HG03575 (cell line): ENCODE data around the gene PRPH.
"Not testable (repeated sequence)": the region's sequence is repeated elsewhere in the genome, so short reads cannot be mapped to it uniquely, and the experiment has no call there.

Source experiments
- ATAC-seq: cut with Tn5 transposase; IDR thresholded peaks from one replicate; pipeline ENCODE4 v1.9.1; 2021; ENCODE audit not compliant: unreplicated experiment, insufficient number of reproducible peaks, low FRiP score; ENCODE audit errors: extremely low read depth

PRPH gene

GRCh38 chr12:49328816-49329215 is 33.9 kb downstream of the PRPH start:
- no peak for ATAC-seq

DNA sequence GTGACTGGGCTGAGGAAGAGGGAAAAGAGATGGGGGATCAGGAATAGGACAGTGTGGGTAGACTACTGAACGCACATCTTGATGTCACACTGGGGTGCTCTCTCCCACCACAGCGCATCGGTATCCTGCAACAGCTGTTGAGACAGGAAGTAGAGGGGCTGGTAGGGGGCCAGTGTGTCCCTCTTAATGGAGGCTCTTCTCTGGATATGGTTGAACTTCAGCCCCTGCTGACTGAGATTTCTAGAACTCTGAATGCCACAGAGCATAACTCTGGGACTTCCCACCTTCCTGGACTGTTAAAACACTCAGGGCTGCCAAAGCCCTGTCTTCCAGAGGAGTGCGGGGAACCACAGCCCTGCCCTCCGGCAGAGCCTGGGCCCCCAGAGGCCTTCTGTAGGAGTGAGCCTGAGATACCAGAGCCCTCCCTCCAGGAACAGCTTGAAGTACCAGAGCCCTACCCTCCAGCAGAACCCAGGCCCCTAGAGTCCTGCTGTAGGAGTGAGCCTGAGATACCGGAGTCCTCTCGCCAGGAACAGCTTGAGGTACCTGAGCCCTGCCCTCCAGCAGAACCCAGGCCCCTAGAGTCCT is 35.2 kb downstream of the PRPH start:
- no peak for ATAC-seq

DNA sequence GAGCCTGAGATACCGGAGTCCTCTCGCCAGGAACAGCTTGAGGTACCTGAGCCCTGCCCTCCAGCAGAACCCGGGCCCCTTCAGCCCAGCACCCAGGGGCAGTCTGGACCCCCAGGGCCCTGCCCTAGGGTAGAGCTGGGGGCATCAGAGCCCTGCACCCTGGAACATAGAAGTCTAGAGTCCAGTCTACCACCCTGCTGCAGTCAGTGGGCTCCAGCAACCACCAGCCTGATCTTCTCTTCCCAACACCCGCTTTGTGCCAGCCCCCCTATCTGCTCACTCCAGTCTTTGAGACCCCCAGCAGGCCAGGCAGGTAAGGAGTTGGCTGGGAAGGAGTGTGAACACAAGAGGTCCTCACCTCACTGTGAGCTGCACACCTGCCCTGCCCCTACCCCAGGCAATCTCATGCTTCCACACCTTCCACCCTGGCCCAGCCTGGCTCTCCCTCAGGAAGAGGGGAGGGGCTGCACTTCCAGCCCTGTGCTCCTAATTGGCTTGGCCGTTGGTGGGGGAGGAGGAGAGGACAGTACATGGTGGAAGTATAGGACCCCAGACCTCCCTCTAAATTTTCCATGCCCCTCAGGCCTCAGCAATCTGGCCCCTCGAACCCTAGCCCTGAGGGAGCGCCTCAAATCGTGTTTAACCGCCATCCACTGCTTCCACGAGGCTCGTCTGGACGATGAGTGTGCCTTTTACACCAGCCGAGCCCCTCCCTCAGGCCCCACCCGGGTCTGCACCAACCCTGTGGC is 35.9 kb downstream of the PRPH start:
- no peak for ATAC-seq

GRCh38 chr12:49331380-49332222 is 36.7 kb downstream of the PRPH start:
- no peak for ATAC-seq

- no peak for ATAC-seq
Observed at GRCh38 chr12:49332441-49332861, 37.5 kb downstream of the PRPH start.

DNA sequence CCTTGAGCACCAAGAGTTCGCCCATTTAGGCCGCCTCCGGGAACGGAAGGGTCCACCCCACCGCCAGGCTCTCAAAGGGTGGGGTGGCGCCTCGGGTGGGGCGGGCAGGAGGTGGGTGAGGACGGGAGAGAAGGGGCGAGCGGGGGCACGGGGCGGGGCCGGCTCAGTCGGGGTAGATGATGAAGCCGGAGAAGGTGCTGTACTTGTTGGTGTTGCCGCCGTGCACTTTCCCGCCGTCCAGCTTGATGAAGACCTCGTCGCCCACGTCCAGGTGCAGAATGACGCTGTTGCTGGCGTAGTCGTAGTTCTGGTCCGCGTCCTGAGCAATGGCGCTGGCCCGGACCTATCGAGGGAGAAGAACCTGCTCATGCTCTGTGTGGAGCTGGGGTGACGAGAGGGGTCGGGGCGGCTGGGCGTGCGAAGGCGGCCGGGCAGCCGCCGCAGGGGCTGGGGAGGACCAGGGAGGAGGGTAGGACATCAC is 38.0 kb downstream of the PRPH start:
- ATAC-seq: no peak

DNA sequence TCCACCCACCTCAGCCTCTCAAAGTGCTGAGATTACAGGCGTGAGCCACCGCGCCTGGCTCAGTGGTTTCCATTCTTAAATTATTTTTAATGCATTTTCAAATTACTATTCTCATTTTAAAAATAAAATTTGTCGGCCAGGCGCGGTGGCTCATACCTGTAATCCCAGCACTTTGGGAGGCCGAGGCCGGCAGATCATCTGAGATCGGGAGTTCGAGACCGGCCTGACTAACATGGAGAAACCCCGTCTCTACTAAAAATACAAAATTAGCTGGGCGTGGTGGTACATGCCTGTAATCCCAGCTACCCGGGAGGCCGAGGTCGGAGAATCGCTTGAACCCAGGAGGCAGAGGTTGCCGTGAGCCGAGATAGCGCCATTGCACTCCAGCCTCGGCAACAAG is 38.8 kb downstream of the PRPH start:
- not testable (repeated sequence) for ATAC-seq

- no peak for ATAC-seq
Observed at GRCh38 chr12:49334226-49334625, 39.3 kb downstream of the PRPH start.

DNA sequence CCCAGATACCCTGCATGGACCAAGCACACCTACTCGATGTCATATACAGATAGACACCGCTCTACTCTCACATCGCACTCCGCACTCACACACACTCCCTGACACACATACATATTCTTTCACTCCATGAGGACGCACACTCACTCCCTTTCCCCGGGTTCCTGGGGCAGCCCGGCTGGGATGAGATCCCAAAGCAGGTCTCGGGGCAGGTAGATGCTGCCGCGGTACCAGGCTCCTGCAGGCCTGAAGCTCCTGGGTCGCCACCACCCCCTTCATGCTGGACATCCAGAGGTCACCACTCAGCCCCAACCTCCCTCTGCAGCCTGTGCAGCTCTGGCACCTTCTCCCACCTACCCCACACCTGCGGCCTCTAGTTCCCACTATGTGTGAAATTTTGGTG is 39.7 kb downstream of the PRPH start:
- no peak for ATAC-seq

GRCh38 chr12:49335118-49335954 is 40.4 kb downstream of the PRPH start:
- no peak for ATAC-seq

DNA sequence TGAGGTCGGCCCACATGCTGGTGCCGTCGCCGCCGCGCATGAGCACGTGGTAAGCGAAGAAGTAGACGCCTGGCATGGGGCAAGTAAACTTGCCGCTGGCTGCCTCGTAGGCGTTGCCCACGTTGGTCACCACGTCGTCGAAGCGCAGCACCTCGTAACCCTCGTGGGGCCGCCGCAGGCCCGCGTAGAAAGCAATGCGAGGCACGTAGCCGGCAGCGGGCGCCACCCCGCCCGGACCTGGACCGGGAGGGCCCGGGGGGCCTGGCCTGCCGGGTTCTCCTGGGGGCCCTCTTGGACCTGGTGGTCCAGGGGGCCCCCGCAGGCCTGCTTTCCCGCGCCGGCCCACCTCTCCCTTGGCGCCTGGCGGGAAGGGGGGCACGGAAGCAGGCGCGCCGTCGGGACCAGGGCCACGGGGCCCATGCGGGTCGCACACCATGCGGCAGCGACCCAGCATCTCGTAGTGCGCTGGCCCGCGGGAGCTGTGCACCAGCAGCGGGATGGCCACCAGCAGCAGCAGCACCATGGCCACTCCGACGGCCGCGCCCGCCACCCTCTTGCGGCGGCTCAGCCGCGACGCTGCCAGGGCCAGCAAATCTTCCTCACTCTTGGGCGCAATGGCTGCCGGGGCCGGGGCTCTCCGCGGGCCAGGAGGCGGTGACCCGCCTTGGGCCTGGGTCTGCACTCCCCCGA is 41.2 kb downstream of the PRPH start:
- no peak for ATAC-seq

DNA sequence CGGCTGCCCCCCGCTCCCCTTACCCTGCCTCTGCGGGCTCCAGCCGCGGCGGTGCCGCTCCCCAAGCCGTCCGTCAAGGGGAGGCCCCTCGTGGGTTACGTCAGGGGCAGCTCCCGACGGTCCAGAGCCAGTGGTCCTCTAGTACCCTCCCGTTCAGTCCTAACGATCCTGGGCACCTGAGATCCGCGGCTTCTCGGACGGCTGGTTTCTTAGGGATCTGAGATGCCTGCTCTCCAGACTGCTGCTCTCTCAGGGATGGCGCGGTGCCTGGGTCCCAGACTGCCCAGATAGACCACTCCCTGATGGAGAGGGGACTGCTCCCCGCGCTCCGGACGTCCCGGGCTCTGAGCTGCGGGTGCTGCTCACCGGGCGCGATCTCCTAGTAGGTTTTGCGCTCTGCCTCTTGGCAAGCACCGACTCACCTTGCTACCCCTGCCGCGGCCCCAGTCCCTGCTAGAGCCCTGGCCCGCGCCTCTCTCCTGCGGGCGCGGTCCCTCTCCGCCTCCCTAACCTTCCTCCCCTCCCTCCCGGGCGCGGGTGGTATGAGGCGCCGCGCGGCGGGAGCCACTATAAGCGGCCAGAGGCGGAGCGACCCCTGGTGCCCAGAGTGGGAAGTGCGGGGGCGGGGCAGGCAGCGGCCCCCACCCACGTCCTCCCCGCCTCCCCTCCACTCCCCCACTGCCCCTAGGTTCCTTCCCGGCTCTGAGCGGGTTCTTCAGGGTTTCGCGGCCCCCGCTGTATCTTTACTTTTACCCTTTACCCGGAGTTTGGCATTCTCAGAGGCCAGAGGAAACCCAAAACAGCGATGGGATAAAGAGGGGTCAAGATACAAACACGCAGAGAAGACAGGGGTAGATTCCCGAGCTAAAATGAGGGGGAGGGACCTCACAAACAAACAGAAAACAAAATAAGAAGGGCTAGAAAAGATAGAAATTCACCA is 42.0 kb downstream of the PRPH start, which contains the start of gene C1QL4:
C1QL4 (minus strand) TSS at position 544 of the 940 bp plus-strand sequence. CDS start 711 bp downstream, outside the sequence.
- no peak for ATAC-seq

- no peak for ATAC-seq
Observed at GRCh38 chr12:49338830-49339463, 44.0 kb downstream of the PRPH start.

GRCh38 chr12:49339464-49339861 is 44.5 kb downstream of the PRPH start:
- ATAC-seq: no peak

DNA sequence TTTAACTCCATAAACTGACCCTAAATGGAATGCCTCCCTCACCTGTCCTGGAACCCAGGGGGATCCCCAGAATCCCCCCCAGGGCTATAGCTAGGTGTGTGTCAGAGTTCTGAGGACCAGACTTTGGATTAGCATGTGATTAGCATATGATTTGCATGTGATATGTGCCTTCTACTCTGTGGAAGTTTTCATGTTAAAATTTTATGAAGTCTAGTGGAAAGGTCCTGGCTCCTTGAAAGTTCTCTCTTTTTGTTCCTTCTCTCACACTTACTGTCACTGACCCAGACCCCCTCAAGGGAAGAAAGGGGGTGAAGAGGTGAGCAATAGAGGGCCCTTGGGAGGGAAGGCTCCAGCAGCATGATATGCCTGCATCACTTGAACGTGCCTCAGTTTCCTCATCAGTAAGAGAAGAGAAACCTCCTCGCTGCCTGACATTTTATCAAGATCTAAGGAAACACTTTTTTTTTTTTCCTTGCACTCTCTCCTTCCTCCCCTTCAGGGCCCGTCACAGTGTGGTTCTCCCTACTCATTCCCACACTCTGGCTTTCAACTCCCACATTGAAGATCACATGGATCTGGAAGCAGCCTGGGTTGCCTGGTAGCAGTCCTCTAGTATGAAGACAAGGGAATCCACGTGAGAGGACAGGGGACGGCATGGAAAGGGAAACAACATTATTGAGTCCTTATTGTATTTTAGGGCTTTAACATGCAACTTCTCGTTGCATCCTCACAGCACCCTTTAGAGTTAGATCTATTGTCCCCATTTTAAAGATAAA is 45.3 kb downstream of the PRPH start:
- no peak for ATAC-seq
